ENCODE results near the gene GATAD2A.

- TF ChIP-seq POLR2A (IDR thresholded peaks at IDR 0.05; ENCODE audit: low read length) = no peak
- TF ChIP-seq GATA1 (IDR thresholded peaks at IDR 0.05; ENCODE audit: low read depth, low read length) = no peak
Measured at GRCh38 chr19:19504754-19505668, 99.5 kb downstream of the GATAD2A start.
